ENCODE results near the gene CADPS2.
"Not testable (repeated sequence)": the region's sequence is repeated elsewhere in the genome, so short reads cannot be mapped to it uniquely, and the experiment has no call there.

CADPS2 gene

GRCh38 chr7:122304996-122305421 lies 581.3 kb downstream of the CADPS2 start:
- no peak for DNase-seq

- no peak for DNase-seq
These were observed 581.8 kb downstream of the CADPS2 start, which contains the start of gene FEZF1 for GRCh38 chr7:122304319-122304975. TSS of gene FEZF1 (minus strand) at chr7:122304750. CDS start at chr7:122304437, 313 bp downstream.

- DNase-seq = no peak
These were observed 582.5 kb downstream of the CADPS2 start for GRCh38 chr7:122303531-122304318.

- no peak for DNase-seq
These were observed 583.3 kb downstream of the CADPS2 start for GRCh38 chr7:122302761-122303530.

- no peak for DNase-seq
These were observed 584.2 kb downstream of the CADPS2 start for GRCh38 chr7:122301858-122302760.

- DNase-seq = no peak
These were observed 585.1 kb downstream of the CADPS2 start for GRCh38 chr7:122300956-122301833.

- DNase-seq = no peak
These were observed 585.9 kb downstream of the CADPS2 start for GRCh38 chr7:122300211-122300932.

- no peak for DNase-seq
These were observed 586.5 kb downstream of the CADPS2 start for GRCh38 chr7:122299624-122300210.

- no peak for DNase-seq
These were observed 587.6 kb downstream of the CADPS2 start for GRCh38 chr7:122298618-122299017.

- no peak for DNase-seq
These were observed 588.1 kb downstream of the CADPS2 start for GRCh38 chr7:122298131-122298530.

- DNase-seq = no peak
These were observed 595.1 kb downstream of the CADPS2 start for GRCh38 chr7:122291189-122291588.

GRCh38 chr7:122290476-122290875 lies 595.8 kb downstream of the CADPS2 start:
- no peak for DNase-seq

- no peak for DNase-seq
These were observed 596.8 kb downstream of the CADPS2 start for GRCh38 chr7:122289426-122289825.

GRCh38 chr7:122284608-122285007 lies 601.7 kb downstream of the CADPS2 start:
- not testable (repeated sequence) for DNase-seq

- DNase-seq = no peak
These were observed 613.1 kb downstream of the CADPS2 start for GRCh38 chr7:122273117-122273516.

- no peak for DNase-seq
These were observed 617.0 kb downstream of the CADPS2 start for GRCh38 chr7:122269241-122269640.

All from activated CD8-positive, alpha-beta memory T cell treated with anti-CD3 and anti-CD28 coated beads for 24 hours (primary cell).